ENCODE results near the gene SLC8A3.

SLC8A3 gene

GRCh38 chr14:70107309-70107708, 81.4 kb downstream of the SLC8A3 start:
- H4K91ac ChIP-seq (ENCODE audit: low read length) = no peak overlapping the region
- no peak overlapping the region for H3K4me3 ChIP-seq (ENCODE audit: insufficient read depth in 1 of 2, low read depth in 1 of 2, low read length in 2 of 2)
- H3K27ac ChIP-seq (ENCODE audit: low read length, poor library complexity, severe bottlenecking) = no peak overlapping the region
- H3K36me3 ChIP-seq (ENCODE audit: control insufficient read depth in 1 of 2, insufficient read depth in 2 of 2, low read depth in 1 of 2, low read length in 2 of 2) = no peaks in the 10 kb centered on the region
- no peaks in the 10 kb centered on the region for H3K79me1 ChIP-seq (replicated peaks; ENCODE audit: low read length, poor library complexity, severe bottlenecking)
- no peak overlapping the region for H2BK15ac ChIP-seq (ENCODE audit: low read depth, poor library complexity, severe bottlenecking)
- H2BK5ac ChIP-seq (ENCODE audit: low read depth, low read length, poor library complexity, severe bottlenecking) = no peak overlapping the region
- no peaks in the 10 kb centered on the region for H3K9me3 ChIP-seq (ENCODE audit: control insufficient read depth, low read length)
- no peak for DNase-seq
- H3K4ac ChIP-seq (ENCODE audit: low read depth in 1 of 2, low read length in 2 of 2) = no peak overlapping the region
- H2AFZ ChIP-seq (ENCODE audit: low read depth, low read length) = no peak overlapping the region
- no peak overlapping the region for H3K18ac ChIP-seq (ENCODE audit: low read depth in 1 of 2, low read length in 2 of 2)
- peaks cover 7 to 8% of the 10 kb centered on the region in 2 experiments for H3K27me3 ChIP-seq (ENCODE audit: control insufficient read depth in 1 of 2, insufficient read depth in 1 of 2, low read length in 2 of 2)
- WGBS = 69% methylated on average over 2 of the region's 2 CpGs
- H3K4me2 ChIP-seq (ENCODE audit: low read length, poor library complexity, severe bottlenecking) = no peak overlapping the region
- no peak overlapping the region for H3K9ac ChIP-seq (ENCODE audit: low read length)
- H4K8ac ChIP-seq (ENCODE audit: low read length) = no peak overlapping the region
- H2BK12ac ChIP-seq (ENCODE audit: low read length in 2 of 2) = no peak overlapping the region
- H3K14ac ChIP-seq (ENCODE audit: low read length in 2 of 2) = no peak overlapping the region
- H3K23ac ChIP-seq (ENCODE audit: low read length in 2 of 2) = no peak overlapping the region
- H2AK5ac ChIP-seq (ENCODE audit: low read length, severe bottlenecking) = no peak overlapping the region
- no peaks in the 10 kb centered on the region for H3K4me1 ChIP-seq (ENCODE audit: control insufficient read depth, insufficient read depth, low read depth, low read length)
- no peak overlapping the region for H2BK120ac ChIP-seq (ENCODE audit: low read depth, low read length)

DNA sequence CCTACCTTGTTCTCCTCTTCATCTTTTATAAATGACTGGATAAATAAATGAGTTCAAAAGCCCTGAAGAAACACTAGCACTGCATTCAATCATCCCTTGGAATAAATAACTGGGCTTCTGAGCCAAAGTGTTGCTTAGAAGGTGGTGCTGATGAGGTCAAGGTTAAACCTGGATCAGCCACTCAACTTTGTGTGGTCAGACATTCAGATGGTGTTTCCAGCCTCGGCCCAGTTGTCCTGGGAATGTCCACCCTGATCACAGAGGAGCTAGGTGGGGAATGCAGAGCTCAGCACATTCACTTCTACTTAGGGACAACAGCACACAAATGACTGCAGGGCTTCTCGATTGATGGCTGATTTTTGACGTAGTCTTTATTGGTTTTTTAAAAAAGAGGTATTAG, 88.7 kb downstream of the SLC8A3 start:
- WGBS = 76% methylated on average over 3 of the region's 3 CpGs
- Histone ChIP-seq H3K18ac (ENCODE audit: low read depth in 1 of 2, low read length in 2 of 2) (no peak overlapping the region), H4K8ac (ENCODE audit: low read length) (no peak overlapping the region)

GRCh38 chr14:70098250-70098809, 90.4 kb downstream of the SLC8A3 start:
- no peak overlapping the region for H2BK120ac ChIP-seq (ENCODE audit: low read depth, low read length)
- peaks cover 31 to 39% of the 10 kb centered on the region in 2 experiments for H3K27me3 ChIP-seq (ENCODE audit: control insufficient read depth in 1 of 2, insufficient read depth in 1 of 2, low read length in 2 of 2)
- no peak overlapping the region for H2BK12ac ChIP-seq (ENCODE audit: low read length in 2 of 2)
- no peak overlapping the region for H3K4me2 ChIP-seq (ENCODE audit: low read length, poor library complexity, severe bottlenecking)
- no peaks in the 10 kb centered on the region for H3K79me1 ChIP-seq (replicated peaks; ENCODE audit: low read length, poor library complexity, severe bottlenecking)
- H4K8ac ChIP-seq (ENCODE audit: low read length) = no peak overlapping the region
- H2AFZ ChIP-seq (ENCODE audit: low read depth, low read length) = no peak overlapping the region
- no peaks in the 10 kb centered on the region for H3K9me3 ChIP-seq (ENCODE audit: control insufficient read depth, low read length)
- H3K23ac ChIP-seq (ENCODE audit: low read length in 2 of 2) = no peak overlapping the region
- H3K9ac ChIP-seq (ENCODE audit: low read length) = no peak overlapping the region
- H3K4me3 ChIP-seq (ENCODE audit: insufficient read depth in 1 of 2, low read depth in 1 of 2, low read length in 2 of 2) = no peak overlapping the region
- H3K4me1 ChIP-seq (ENCODE audit: control insufficient read depth, insufficient read depth, low read depth, low read length) = no peaks in the 10 kb centered on the region
- H3K36me3 ChIP-seq (ENCODE audit: control insufficient read depth in 1 of 2, insufficient read depth in 2 of 2, low read depth in 1 of 2, low read length in 2 of 2) = no peaks in the 10 kb centered on the region
- no peak overlapping the region for H2AK5ac ChIP-seq (ENCODE audit: low read length, severe bottlenecking)
- 54% methylated on average over 5 of the region's 6 CpGs for WGBS
- no peak overlapping the region for H2BK15ac ChIP-seq (ENCODE audit: low read depth, poor library complexity, severe bottlenecking)
- H2BK5ac ChIP-seq (ENCODE audit: low read depth, low read length, poor library complexity, severe bottlenecking) = no peak overlapping the region
- no peak overlapping the region for H3K27ac ChIP-seq (ENCODE audit: low read length, poor library complexity, severe bottlenecking)
- H3K4ac ChIP-seq (ENCODE audit: low read depth in 1 of 2, low read length in 2 of 2) = no peak overlapping the region
- no peak overlapping the region for H3K14ac ChIP-seq (ENCODE audit: low read length in 2 of 2)
- H4K91ac ChIP-seq (ENCODE audit: low read length) = no peak overlapping the region
- H3K18ac ChIP-seq (ENCODE audit: low read depth in 1 of 2, low read length in 2 of 2) = no peak overlapping the region
- no peak for DNase-seq

More for the DNA sequence above, 88.7 kb downstream of the SLC8A3 start:
- H3K79me1 ChIP-seq (replicated peaks; ENCODE audit: low read length, poor library complexity, severe bottlenecking) = no peaks in the 10 kb centered on the region
- H3K27ac ChIP-seq (ENCODE audit: low read length, poor library complexity, severe bottlenecking) = no peak overlapping the region
- no peak overlapping the region for H3K4me3 ChIP-seq (ENCODE audit: insufficient read depth in 1 of 2, low read depth in 1 of 2, low read length in 2 of 2)
- no peak overlapping the region for H2BK120ac ChIP-seq (ENCODE audit: low read depth, low read length)
- H2BK5ac ChIP-seq (ENCODE audit: low read depth, low read length, poor library complexity, severe bottlenecking) = no peak overlapping the region
- no peak overlapping the region for H3K9ac ChIP-seq (ENCODE audit: low read length)
- no peak overlapping the region for H2AK5ac ChIP-seq (ENCODE audit: low read length, severe bottlenecking)
- no peak overlapping the region for H4K91ac ChIP-seq (ENCODE audit: low read length)
- no peak overlapping the region for H3K4me2 ChIP-seq (ENCODE audit: low read length, poor library complexity, severe bottlenecking)
- no peaks in the 10 kb centered on the region for H3K36me3 ChIP-seq (ENCODE audit: control insufficient read depth in 1 of 2, insufficient read depth in 2 of 2, low read depth in 1 of 2, low read length in 2 of 2)
- peaks cover 18 to 34% of the 10 kb centered on the region in 2 experiments for H3K27me3 ChIP-seq (ENCODE audit: control insufficient read depth in 1 of 2, insufficient read depth in 1 of 2, low read length in 2 of 2)
- no peak overlapping the region for H3K14ac ChIP-seq (ENCODE audit: low read length in 2 of 2)
- no peak overlapping the region for H2BK12ac ChIP-seq (ENCODE audit: low read length in 2 of 2)
- no peak overlapping the region for H2BK15ac ChIP-seq (ENCODE audit: low read depth, poor library complexity, severe bottlenecking)
- H3K9me3 ChIP-seq (ENCODE audit: control insufficient read depth, low read length) = no peaks in the 10 kb centered on the region
- H2AFZ ChIP-seq (ENCODE audit: low read depth, low read length) = no peak overlapping the region
- DNase-seq = no peak
- H3K23ac ChIP-seq (ENCODE audit: low read length in 2 of 2) = no peak overlapping the region
- H3K4me1 ChIP-seq (ENCODE audit: control insufficient read depth, insufficient read depth, low read depth, low read length) = no peaks in the 10 kb centered on the region
- H3K4ac ChIP-seq (ENCODE audit: low read depth in 1 of 2, low read length in 2 of 2) = no peak overlapping the region

DNA sequence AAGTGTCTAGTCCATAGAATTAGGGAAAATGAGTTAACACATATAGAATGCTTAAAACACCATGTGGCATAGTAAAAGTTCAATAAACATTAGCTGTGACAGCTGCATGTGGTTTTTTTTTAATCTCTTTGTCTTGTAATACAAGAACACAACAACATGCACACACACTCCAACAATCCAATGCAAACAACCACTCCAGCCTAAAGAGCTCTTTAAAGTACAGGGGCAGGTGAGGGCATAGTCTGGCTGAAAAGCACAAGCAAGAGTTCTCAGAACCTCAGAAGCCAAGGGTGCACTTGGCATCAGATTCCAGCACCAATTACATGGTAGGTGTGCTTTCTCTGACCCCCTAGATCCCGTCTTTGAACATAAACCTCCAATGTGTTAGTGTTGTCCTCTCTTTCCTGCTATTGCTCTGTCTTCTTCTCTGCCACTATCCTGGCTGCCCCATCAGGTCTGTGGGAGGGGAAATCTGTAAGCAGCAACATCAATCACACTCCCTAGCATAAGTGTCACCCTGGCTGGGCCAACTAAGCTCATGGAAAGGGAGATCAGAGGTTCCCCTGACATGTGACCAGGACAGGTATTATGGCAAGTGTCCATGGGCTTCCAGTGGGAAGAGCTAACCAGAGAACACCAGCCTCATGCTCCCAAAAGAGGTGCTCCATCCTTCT, 91.0 kb downstream of the SLC8A3 start:
- DNase-seq = no peak
- H3K4me3 ChIP-seq (ENCODE audit: insufficient read depth in 1 of 2, low read depth in 1 of 2, low read length in 2 of 2) = no peak overlapping the region
- no peaks in the 10 kb centered on the region for H3K4me1 ChIP-seq (ENCODE audit: control insufficient read depth, insufficient read depth, low read depth, low read length)
- peaks cover 33 to 45% of the 10 kb centered on the region in 2 experiments for H3K27me3 ChIP-seq (ENCODE audit: control insufficient read depth in 1 of 2, insufficient read depth in 1 of 2, low read length in 2 of 2)
- no peaks in the 10 kb centered on the region for H3K36me3 ChIP-seq (ENCODE audit: control insufficient read depth in 1 of 2, insufficient read depth in 2 of 2, low read depth in 1 of 2, low read length in 2 of 2)
- no peak overlapping the region for H3K18ac ChIP-seq (ENCODE audit: low read depth in 1 of 2, low read length in 2 of 2)
- H2BK120ac ChIP-seq (ENCODE audit: low read depth, low read length) = no peak overlapping the region
- no peak overlapping the region for H2BK5ac ChIP-seq (ENCODE audit: low read depth, low read length, poor library complexity, severe bottlenecking)
- no peak overlapping the region for H2BK15ac ChIP-seq (ENCODE audit: low read depth, poor library complexity, severe bottlenecking)
- no peak overlapping the region for H3K4me2 ChIP-seq (ENCODE audit: low read length, poor library complexity, severe bottlenecking)
- H4K91ac ChIP-seq (ENCODE audit: low read length) = no peak overlapping the region
- no peak overlapping the region for H4K8ac ChIP-seq (ENCODE audit: low read length)
- no peak overlapping the region for H2AFZ ChIP-seq (ENCODE audit: low read depth, low read length)
- H2AK5ac ChIP-seq (ENCODE audit: low read length, severe bottlenecking) = no peak overlapping the region
- no peak overlapping the region for H3K9ac ChIP-seq (ENCODE audit: low read length)
- H3K79me1 ChIP-seq (replicated peaks; ENCODE audit: low read length, poor library complexity, severe bottlenecking) = no peaks in the 10 kb centered on the region
- no peaks in the 10 kb centered on the region for H3K9me3 ChIP-seq (ENCODE audit: control insufficient read depth, low read length)
- no peak overlapping the region for H3K14ac ChIP-seq (ENCODE audit: low read length in 2 of 2)
- H2BK12ac ChIP-seq (ENCODE audit: low read length in 2 of 2) = no peak overlapping the region
- no peak overlapping the region for H3K23ac ChIP-seq (ENCODE audit: low read length in 2 of 2)
- WGBS = 29% methylated on average over 1 of the region's 1 CpG
- no peak overlapping the region for H3K4ac ChIP-seq (ENCODE audit: low read depth in 1 of 2, low read length in 2 of 2)
- no peak overlapping the region for H3K27ac ChIP-seq (ENCODE audit: low read length, poor library complexity, severe bottlenecking)
